GM04503 (cell line): ENCODE data around the gene DNAH14.
"Not testable (repeated sequence)": the region's sequence is repeated elsewhere in the genome, so short reads cannot be mapped to it uniquely, and the experiment has no call there.

Experiments used
- DNase-seq: peaks from one replicate; pipeline ENCODE4 v3.0.0-alpha.2; 2012; ENCODE audit warnings: low read depth

DNAH14 gene

DNA sequence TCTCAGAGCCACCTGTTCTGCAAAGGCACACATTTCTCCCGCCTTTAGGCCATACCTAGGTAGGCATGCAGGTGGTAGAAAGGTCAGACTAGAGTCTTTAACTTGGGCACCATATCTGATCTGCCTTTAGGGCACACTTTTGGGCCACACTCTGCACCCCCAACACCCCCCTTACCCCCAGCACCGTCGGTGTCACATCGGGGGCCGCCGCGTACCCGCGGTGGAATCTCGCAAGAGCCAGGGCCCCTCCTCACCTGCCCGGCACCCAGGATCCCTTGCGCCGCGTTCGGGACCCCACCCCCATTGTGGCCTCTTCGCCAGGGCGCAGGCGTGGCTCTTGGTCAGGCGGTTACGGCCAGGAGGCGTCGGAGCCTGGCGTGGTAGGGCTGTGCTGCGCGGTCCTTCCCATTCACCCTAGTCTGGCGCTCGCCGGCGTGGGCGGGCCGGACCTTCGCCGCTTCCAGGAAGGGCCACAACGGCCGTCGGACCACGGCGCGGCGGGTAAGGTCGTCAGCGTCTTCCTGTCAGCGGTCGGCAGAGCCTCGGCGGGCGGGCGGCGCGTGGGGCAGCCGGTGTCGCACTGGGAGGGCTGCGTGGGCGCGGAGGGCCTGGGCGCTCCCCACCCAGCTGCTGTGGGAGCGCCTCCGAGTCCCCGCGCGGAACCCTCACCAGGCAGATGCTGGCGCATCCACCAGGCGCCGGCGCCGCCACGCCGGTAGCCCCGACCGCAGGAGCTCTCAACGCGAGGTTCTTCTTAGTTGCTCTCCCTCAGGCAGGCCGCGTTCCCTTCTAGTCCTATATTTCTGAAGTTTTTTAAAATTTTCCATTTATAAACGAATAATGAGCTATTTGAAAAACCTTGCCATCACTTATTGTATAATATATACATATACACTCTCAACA is at the start of gene DNAH14:
Gene DNAH14, plus strand, starts transcription at position 341 of the 903 bp plus-strand sequence. CDS start 23,028 bp downstream, outside the sequence.
- peak; percentile 24 for DNase-seq

DNA sequence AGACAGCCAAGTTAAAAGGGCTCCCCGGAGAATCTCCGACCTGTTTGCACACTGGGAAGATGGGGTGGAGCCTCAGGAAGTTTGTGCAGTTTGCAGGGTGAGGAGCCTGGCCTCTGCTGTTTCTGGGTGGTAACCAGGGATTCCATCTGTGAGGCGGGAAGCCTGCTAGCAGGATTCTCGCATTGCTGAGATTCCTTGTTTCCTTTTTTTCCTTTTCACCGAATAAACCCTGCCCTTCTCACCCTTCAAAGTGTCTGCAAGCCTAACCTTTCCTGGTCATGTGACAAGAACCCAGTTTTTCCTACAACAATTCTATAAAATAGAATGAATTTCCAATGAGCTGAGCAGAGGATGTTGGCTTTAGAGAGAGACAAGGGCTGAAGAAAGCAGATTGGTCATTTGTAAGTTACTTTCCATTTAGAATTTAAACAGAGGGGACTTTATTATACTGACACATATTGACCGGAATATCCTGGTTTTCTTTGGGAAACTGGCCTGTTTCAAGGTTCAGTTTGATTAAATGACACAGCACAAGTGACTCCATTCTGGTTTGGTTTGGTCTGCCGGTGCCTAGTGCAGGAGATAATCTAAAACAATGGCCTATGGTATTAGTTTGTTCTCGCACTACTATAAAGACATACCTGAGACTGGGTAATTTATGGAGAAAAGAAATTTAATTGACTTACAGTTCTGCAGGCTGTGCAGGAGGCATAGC is 48.7 kb upstream of the DNAH14 start:
- no peak for DNase-seq

DNA sequence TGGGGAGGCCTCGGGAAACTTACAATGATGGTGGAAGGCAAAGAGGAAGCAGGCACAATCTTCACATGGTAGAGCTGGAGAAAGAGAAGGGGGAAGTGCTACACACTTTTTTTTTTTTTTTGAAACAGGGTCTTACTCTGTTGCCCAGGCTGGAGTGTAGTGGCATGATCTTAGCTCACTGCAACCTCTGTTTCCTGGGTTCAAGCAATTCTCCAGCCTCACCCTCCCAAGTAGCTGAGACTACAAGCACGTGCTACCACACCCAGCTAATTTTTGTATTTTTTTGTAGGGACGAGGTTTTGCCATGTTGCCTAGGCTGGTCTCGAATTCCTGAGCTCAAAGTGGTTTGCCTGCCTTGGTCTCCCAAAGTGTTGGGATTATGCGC is 48.2 kb upstream of the DNAH14 start:
- DNase-seq = not testable (repeated sequence)

DNA sequence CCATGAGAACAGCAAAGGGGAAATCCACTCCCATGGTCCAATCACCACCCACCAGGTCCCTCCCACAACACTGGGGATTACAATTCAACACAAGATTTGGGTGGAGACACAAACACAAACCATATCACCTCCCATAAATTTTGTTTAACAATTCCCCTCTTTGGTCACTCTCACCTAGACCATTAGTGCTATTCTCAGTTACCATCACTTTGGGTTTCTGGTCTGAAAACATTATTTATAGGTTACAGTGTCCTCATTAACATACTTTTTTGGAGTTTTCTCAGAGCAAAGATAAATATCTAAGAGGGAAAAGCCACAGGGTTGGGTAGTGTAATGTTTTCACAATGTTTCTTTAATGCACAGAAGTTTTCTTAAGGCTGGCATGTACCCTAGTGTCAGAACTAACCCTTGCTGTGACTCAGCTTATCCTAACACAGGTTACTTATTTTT is 47.7 kb upstream of the DNAH14 start:
- no peak for DNase-seq

DNA sequence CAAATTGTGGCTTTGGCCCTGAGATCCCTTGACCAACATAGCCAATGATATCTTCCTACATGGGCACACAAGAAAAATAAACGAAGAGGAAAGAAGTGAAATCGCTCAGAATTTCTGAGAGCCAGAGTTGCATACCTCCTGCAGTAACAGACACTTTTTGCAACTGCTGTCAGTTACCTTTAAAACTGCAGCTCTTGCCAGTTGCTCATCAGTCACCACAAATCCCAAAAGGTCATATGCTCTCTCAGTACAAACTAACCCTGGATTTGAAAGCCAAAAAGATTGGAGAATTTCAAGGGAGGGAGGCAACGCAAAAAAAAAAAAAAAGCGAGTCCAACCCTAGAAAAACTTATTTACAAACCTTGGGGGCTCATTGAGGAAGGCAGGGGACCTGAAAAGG is 47.2 kb upstream of the DNAH14 start:
- DNase-seq = no peak

DNA sequence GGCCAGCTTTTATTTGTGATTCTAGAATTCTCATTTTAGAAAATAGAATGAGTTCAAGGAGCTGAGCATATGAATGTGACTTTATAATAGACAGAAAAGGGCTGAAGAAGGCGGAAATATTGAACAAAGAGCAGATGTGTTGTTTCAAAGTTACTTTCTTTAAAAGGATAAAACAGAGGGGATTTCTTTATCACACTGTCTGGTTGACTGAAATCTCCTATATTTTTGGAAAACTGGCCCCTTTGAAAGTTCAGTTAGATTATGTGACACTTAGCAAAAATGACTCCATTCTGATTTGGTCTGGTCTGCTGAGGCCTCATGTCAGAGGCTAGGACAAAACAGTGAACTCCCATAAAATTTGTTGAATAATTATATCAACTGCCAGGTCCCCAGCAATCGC is 46.4 kb upstream of the DNAH14 start:
- DNase-seq = no peak

DNA sequence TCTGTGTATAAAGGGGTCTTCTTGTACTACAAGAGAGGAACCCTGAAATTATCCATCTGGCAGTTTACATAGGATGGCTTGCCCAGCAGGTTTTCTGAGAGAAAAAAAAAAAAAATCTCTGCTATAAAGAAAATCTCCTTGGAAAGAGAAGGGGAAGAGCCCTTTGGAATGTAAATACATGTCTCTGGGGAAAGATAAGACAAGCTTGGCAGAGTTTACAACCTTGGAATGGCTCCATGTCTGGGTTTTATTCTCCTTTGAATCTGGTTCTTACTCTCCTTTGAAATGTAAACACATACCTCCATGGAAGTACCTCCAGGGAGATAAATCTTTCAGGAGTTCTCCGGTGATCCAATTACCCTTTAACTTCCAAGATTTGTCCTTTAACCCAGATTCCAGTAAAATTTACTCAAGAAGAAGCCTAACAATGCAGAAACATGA is 45.1 kb upstream of the DNAH14 start:
- DNase-seq = peak; percentile 37

DNA sequence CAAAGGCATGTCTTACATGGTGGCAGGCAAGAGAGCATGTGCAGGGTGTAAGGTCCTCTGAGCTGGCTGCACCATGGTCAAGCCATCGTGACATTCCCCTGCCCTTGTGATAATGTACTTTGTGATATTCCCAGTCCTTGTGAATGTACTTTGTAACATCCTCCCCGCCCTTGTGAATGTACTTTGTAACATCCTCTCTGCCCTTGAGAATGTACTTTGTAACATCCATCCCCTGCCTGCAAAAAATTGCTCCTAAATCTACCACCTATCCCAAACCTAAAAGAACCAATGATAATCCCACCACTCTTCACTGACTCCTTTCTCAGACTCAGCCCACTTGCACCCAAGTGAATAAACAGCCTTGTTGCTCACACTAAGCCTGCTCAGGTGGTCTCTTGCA is 44.1 kb upstream of the DNAH14 start:
- not testable (repeated sequence) for DNase-seq

DNA sequence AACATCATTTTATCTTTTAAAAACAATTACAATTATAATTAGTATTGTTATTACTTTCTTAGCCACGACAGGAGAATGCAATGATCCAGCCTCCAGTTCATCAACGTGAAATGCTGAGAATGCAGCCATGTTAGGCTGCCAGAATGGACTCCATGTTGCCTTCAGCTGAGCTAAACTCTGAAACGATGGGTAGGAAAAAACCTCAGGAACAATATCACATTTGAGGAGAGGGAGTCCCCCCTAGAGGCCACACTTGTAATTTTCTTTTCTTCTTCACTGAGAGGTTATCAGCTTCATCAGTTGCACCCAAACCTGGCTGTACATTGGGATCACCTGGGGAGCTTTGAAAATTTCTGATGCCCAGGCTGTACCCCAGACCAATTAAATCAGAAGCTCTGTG is 34.6 kb upstream of the DNAH14 start:
- no peak for DNase-seq

DNA sequence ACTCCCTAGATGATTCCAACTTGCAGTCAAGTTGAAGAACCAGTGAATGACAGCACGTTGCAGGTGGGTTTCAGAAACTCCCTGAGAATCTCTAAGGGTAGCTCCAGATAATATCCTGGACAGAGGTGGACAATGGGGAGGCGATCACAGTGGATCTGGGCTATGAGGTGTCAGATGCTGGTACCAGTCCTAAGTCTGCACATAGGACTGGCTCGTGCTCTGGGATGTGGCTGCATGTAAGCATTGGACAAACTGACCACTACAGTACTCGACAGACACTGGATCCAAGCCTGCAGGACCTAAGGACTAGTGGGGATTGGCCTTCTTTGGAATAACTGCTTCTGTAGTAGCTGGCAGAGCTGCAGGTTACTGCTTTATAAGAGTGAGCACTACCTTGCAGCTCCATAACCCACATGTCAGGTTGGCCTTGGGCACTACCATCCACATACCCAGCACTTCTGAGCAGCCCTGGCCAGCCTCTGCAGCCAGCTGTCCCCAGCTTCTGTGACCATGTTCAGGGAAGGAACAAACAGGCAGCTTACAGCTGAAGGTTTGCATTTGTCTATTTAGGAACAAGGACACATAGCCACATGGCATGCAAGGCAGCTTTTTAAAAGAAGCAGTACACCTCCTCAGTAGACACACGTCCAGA is 33.2 kb upstream of the DNAH14 start:
- no peak for DNase-seq

DNA sequence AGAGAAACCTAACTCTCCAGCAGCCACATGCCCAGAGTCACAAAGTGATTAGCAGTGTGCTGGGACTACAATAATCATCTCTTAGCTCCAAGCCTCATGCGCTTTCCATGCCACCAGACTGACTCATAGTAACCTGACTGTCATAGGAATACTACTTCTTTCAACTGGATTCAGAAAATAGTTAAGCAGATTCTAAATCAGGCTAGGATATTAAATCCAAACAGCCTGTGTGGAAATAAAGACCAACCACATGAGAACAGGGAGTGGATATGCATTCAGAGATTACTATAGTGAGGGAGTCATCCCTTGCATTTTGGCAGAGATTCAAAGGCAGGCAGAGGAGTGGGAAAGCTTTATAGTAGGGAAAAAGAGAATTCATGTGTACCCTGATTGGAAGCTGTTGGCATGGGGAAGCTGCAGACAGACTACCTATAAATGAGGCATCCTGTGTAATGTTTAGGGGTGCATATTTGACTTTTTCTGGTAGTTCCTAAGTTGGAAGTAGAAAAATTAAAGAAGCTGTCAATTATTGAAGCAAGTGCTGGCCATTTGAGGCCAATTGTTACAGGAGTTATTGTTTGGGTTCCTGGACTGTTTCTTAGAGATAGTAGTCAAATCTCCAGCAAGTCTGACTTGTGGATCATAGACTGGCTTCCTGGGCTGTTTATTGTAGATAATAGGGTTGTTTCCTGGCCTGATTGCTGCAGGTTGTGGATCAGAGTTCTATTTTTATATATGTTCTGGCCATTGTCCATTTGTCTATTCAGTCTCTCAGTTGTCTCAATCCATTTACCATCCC is 31.7 kb upstream of the DNAH14 start:
- no peak for DNase-seq

DNA sequence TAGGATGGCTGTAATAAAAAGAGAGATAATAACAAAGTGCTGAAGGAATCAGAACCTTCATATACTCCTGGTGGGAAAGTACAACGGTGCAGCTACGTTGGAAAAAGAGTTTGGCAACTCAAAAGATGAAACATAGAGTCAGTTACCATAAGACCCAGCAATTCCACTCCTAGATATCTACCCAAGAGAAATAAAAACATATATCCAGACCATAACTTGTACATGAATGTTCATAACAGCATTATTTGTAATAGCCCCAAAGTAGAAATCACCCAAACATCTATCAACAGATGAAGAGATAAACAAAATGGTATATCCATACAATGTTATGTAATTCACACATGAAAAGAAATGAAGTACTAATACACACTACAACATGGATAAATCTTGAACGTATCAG is 30.5 kb upstream of the DNAH14 start:
- DNase-seq = no peak

DNA sequence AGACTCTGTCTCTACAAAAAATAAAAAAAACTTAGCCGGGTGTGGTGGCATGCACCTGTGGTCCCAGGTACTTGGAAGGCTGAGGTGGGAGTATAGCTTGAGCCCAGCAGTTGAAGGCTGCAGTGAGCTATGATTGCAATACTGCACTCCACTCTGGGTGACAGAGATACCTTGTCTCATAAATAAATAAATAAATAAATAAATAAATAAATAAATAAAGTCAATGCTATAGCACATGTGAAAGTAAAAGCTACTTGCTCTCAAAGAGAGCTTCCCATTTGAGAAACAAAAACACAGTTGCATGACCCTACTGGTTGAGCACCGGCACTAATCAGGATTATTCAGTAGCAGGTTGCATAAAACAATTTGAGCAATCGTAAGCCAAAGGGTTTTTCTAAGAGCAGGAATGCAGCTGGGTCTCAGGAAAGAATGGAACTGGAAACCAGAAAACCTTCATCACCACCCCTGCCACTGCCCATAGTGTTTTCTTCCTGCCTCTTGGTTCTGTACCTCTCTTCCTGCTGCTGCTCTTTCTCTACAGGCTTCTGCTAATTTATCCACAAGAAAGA is 29.3 kb upstream of the DNAH14 start:
- DNase-seq = no peak

DNA sequence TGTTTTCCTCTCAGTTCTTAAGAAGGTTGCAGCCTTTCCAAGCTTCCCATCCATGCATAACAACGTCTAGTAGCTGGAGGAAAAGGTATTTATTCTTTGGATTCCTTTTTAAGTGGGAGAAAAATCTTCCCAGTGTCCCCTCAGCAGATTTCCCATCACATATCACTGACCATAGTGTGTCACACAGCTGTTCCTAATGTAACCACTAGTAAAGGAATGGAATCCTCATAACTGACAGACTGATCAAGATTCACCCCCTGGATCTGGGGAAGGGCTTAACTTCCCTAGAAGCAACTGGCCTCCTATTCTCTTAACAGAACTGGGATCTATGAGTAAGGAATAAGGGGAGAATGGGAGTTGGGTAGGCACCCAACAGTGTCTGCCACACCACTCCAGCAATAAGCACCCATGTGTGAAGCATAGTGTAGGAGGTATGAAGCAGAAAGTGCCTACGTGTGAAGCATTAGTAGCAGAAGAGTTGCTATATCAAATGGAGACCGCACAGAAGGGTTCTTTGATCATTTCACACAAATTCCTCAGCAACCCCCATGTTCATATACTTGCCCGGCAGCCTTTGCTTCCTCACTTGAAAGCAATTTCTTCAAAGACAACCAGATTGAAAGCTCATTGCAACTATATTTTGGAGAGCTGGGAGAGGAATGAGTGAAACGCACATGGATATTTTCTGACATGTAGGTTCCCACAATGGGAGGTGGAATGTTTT is 28.2 kb upstream of the DNAH14 start:
- DNase-seq = no peak

DNA sequence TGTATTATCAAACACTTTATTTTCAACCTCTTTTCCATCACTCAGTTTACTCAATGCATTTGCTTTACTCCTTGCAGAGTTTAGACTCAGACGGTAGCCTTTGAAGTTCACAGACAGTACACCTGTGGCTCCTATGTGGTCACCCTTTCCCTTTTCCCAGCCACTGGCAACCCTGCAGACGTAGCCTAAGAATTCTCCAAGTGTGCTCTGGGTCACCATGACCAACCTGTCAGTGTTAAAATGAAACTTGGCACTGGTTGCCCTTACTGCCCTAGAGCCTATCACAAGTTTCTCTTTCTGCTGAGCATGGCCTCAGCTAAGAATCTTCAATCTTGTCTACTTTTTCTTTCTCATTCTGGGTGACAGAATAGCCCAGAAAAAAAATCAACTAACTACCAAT is 25.5 kb upstream of the DNAH14 start:
- no peak for DNase-seq

DNA sequence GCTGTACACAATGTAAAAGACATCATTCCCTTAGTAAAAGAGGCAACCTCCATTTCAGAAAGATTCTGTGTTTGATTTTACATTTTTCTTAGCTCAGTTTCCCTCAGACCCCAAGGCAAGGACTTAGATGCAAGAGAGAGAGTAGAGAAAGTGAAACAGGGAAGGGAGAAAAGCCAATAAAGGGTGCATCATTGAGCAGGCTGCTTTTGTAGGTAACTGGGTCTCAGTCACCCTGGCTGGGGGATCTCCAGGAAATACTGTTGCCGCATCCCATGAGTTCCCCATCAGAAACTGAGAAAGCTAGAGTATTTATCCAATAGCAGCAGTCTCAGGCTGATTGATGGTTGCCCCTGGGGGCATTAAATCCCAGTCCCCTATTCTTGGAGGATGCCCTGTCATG is 23.1 kb upstream of the DNAH14 start:
- DNase-seq = no peak

DNA sequence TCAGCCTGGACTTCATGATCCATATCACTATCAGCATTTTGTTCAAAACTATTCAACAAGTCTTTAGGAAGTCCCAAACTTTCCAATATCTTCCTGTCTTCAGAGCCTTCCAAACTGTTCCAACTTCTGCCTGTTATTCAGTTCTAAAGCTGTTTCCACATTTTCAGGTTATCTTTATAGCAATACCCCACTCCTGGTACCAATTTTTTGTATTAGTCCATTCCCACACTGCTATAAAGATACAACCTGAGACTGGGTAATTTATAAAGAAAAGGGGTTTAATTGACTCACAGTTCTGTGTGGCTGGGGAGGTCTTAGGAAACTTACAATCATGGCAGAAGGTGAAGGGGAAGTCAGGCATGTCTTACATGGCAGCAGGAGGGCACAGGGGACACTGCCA is 18.3 kb upstream of the DNAH14 start:
- no peak for DNase-seq

DNA sequence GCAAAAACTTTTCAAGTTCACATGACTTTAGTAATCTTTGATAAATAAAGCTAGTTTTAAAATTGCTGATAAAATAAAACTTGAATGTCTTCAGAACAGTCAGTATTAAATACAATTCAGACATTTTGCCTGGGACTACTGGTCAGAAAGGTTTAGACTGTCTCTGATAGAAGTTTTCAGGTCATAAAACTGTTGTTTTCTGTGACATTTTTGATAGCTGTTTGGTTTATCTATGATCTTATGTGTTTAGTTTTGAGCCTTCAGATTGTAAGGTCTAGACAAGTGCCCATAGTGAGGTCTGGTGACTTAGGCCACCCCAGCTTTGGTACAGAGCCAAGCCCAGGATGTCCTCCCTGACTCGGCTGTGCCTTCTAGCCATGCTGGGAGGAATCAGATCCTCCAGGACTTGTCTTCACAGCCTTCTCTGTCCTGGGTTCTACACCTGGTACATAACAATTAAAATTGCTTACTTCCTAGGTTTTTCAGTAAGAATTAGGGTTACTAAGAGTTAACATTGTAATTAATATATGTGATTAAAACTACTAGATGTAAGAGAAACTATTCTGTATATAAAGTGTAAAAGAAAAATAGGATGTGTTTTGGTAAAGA is 15.1 kb upstream of the DNAH14 start:
- no peak for DNase-seq

DNA sequence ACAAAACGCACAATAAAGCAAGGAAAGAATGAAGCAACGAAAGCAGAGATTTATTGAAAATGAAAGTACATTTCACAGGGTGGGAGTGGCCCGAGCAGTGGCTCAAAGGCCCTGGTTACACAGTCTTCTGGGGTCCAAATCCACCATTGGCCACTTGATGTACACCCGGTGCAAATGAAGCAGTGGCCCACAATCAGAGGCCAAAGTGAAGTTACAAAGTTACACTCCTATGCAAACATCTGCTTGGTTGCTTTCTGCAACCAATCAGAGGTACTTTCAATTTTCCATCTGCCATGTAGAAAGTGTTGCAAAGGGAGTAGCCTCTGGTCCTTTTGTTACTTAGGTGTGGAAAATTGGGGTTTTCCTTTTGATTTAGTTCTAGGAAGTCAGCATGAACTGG is 10.0 kb upstream of the DNAH14 start:
- no peak for DNase-seq

DNA sequence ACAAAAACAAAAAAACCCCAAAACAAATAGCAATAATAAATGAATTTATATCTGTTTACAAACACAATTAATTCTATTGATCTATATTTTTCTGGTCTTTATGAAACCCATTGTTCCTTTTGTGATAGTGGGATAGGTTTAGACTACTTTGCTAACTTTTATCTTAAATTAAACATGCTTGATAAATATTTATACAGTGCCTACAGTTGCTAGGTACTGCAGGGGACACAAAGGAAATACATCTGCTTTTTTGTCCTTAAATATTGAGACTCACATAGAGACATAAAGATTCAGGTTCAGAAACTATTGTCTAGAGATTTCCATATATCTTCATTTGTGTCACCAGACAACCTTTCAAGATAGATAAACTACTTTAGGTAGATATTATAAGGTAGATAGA is 8.5 kb upstream of the DNAH14 start:
- DNase-seq = no peak
